Stomach (tissue), 4 donors: ENCODE results near the gene LOXL1.

Source experiments
- CTCF ChIP-seq, 7 experiments: fragments of 450-650 bp in 4 of 7; fragments of 200-600 bp in 3 of 7; sonication (generic) in 3 of 7; IDR thresholded peaks; one replicate each; pipeline ENCODE4 v1.5.1; 2016 to 2019; ENCODE audit warnings: antibody characterized with exemption in 7 of 7, control low read depth in 2 of 7, mild to moderate bottlenecking in 1 of 7
- EP300 ChIP-seq: sonication (generic); formaldehyde crosslinking; IDR thresholded peaks from one replicate; pipeline ENCODE4 v1.6.1; 2017; ENCODE audit warnings: antibody characterized with exemption
- POLR2A ChIP-seq, 4 donors: fragments of 450-650 bp; IDR thresholded peaks; one replicate each; pipeline ENCODE4 v1.6.1; 2016; ENCODE audit warnings: antibody characterized with exemption in 4 of 4, control low read depth in 2 of 4, mild to moderate bottlenecking in 1 of 4, moderate library complexity in 1 of 4
- POLR2AphosphoS5 ChIP-seq, 3 donors: sonication (generic); formaldehyde crosslinking; IDR thresholded peaks; one replicate each; pipeline ENCODE4 v1.6.1; 2016; ENCODE audit warnings: antibody characterized with exemption in 3 of 3

DNA sequence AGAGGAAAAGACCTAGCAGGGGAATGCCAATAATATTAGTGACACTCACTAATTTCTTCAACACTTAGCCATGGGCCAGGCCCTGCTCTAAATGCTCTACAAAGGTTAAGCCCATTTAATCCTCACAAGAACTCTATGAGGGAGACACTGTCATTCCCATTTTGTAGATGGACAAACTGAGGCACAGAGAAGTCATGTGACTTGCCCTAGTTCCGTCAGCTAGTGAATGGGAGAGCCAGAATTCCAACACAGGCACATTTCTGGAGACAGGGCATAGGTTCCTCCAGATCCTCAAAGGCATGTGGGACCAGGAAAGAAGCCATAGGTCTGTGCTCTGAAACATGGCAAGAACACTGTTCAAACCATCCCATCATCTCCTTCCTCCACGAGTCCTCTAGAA is 31.5 kb downstream of the LOXL1 start:
- TF ChIP-seq CTCF (IDR thresholded peaks at IDR 0.05) (no peak), POLR2AphosphoS5 (IDR thresholded peaks at IDR 0.05) (no peak), POLR2A (IDR thresholded peaks at IDR 0.05) (no peak), EP300 (no peak)
